NCI-H1694 (cell line): Measurements from ENCODE around the gene DYNC2LI1.

Source experiments
- DNase-seq: peaks from one replicate; lab custom pipeline; 2025; lab: John Stamatoyannopoulos, UW

Gene DYNC2LI1

GRCh38 chr2:43818761-43819160 lies 44.9 kb downstream of the DYNC2LI1 start:
- no peak for DNase-seq

GRCh38 chr2:43819491-43820163 lies 45.8 kb downstream of the DYNC2LI1 start:
- no peak for DNase-seq

GRCh38 chr2:43822839-43823238 lies 49.0 kb downstream of the DYNC2LI1 start:
- no peak for DNase-seq

GRCh38 chr2:43823751-43824150 lies 49.9 kb downstream of the DYNC2LI1 start:
- no peak for DNase-seq

GRCh38 chr2:43824512-43824911 lies 50.7 kb downstream of the DYNC2LI1 start:
- DNase-seq: no peak

GRCh38 chr2:43824951-43825493 lies 51.2 kb downstream of the DYNC2LI1 start:
- DNase-seq: no peak

GRCh38 chr2:43825841-43826240 lies 52.0 kb downstream of the DYNC2LI1 start:
- DNase-seq: no peak

GRCh38 chr2:43826305-43827250 lies 52.7 kb downstream of the DYNC2LI1 start:
- DNase-seq: no peak

GRCh38 chr2:43831543-43832294 lies 57.9 kb downstream of the DYNC2LI1 start:
- DNase-seq: no peak

GRCh38 chr2:43832457-43832856 lies 58.6 kb downstream of the DYNC2LI1 start:
- DNase-seq: no peak

GRCh38 chr2:43837033-43837432 lies 63.2 kb downstream of the DYNC2LI1 start:
- no peak for DNase-seq

- DNase-seq: no peak
Measured at GRCh38 chr2:43837831-43838559, 64.2 kb downstream of the DYNC2LI1 start.

- no peak for DNase-seq
Measured at GRCh38 chr2:43838560-43839267, 64.9 kb downstream of the DYNC2LI1 start, which contains the start of the genes ABCG5 and ABCG8. TSS of gene ABCG5 (minus strand) at chr2:43838839. CDS start at chr2:43838679, 160 bp downstream. TSS of gene ABCG8 (plus strand) at chr2:43838971. CDS start at chr2:43839054, 83 bp downstream.

GRCh38 chr2:43839776-43840564 lies 66.1 kb downstream of the DYNC2LI1 start:
- no peak for DNase-seq

- no peak for DNase-seq
Measured at GRCh38 chr2:43840965-43841364, 67.1 kb downstream of the DYNC2LI1 start.

GRCh38 chr2:43841949-43842865 lies 68.4 kb downstream of the DYNC2LI1 start:
- no peak for DNase-seq

GRCh38 chr2:43842866-43843226 lies 69.0 kb downstream of the DYNC2LI1 start:
- no peak for DNase-seq

GRCh38 chr2:43845181-43845580 lies 71.3 kb downstream of the DYNC2LI1 start:
- DNase-seq: no peak
